Right lung (tissue), 5 donors: ENCODE results near the gene DNAJB8. TPM values are rescaled to one million over a fixed set of nuclear protein-coding genes. Genes with fewer than 3 reads are reported as not detected.

Source experiments
- DNase-seq, 2 donors: peaks; one replicate each; pipeline ENCODE4 v3.0.0-alpha.2; 2013
- polyA plus RNA-seq, 5 donors: library from polyadenylated mRNA; unstranded; fragments of 120-200 nt; gene quantifications; one replicate each; pipeline versions ENCODE4 v1.2.1 to v1.2.3, GENCODE V29; 2013; ENCODE audit warnings: inconsistent platforms in 1 of 5, low replicate concordance in 1 of 5; ENCODE audit not compliant: insufficient read length in 5 of 5, insufficient read depth in 1 of 5

DNAJB8 gene
- polyA plus RNA-seq, 5 donors: not detected

- no peak for DNase-seq
Measured at GRCh38 chr3:128494367-128494650, 27.6 kb upstream of the DNAJB8 start.

DNA sequence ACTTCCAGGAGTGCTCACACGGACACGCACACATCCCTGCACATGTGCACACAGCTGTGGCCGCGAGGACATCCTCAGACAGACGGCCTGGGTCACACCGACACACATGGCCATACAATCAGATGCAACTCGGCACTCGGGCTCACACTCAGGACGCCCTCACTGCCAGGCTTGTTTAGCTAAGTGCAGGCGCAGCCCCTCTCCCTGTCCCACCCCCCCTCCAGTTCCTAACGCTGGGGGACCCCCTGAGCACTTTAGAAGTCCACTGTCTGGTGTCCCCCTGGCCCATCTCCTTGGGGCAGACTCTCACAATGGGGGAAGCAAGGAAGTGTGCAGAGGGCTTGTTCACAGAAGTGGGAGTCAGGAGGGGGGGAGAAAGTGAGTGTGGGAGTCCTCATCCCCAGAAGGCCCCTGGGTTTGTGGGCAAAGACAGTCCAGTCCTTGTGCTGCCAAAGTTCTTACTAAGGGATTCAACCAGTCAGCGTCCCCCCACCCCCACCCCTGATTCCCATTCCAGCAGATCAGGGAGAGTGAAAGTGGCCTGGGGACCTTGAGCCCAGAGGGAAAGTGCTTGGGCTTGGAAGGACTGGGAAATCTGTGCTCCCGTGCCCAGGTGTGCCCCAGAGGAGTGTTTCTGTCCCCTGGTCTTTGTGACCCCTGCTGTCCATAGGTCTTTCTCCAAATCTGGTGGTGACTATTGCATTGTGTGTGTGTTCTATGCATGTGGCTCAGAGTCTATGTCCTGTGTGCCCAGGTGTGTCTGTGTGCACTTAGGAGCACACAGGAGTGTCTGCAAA, 27.1 kb upstream of the DNAJB8 start:
- no peak for DNase-seq

DNA sequence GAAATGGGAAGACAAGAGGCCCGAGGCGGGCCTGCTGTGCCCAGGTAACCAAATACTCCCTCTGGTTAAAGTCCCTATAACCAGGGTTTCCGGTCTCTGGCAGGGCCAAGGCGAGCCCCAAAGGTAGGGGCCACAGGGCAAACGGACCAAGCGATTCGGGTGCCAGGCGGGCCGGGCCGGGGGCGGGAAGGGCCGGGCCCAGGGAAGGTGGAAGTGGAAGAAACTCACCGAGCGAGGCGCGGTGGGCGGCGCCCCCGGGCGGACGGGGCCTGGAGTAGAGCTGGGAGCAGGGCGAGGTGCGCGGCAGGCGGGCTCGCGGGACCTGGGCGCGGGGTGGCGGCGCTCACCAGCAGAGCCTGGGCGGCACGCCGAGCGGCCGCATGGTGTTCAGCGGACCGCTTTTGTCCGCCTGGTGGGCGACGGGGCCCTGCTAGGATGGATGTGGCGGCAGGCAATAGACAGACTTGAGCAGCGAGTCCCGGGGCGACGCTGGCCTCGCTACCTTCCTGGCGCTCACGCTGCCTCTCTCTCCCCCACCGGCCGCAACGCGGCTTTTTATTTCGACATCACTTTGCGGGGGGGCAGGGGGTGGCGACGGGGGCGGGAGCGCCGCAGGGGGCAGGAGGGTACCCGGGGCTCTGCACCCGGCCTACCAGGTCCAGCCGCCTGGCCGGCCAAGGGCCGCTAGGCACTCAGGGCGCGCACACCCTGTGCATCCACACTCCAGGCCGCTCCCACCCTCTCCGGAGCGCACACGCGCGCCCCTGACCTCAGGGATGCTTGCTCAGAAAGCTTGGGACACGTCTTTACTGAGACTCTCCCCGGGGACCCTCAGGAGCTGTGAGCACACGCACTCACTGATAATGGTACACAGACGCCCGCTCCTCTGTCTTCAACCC, 26.2 kb upstream of the DNAJB8 start, which contains the start of gene GATA2:
Gene GATA2 (minus strand): TSS at position 531 of the 899 bp plus-strand sequence. CDS start 6,170 bp downstream, outside the sequence.
- DNase-seq: no peak

DNA sequence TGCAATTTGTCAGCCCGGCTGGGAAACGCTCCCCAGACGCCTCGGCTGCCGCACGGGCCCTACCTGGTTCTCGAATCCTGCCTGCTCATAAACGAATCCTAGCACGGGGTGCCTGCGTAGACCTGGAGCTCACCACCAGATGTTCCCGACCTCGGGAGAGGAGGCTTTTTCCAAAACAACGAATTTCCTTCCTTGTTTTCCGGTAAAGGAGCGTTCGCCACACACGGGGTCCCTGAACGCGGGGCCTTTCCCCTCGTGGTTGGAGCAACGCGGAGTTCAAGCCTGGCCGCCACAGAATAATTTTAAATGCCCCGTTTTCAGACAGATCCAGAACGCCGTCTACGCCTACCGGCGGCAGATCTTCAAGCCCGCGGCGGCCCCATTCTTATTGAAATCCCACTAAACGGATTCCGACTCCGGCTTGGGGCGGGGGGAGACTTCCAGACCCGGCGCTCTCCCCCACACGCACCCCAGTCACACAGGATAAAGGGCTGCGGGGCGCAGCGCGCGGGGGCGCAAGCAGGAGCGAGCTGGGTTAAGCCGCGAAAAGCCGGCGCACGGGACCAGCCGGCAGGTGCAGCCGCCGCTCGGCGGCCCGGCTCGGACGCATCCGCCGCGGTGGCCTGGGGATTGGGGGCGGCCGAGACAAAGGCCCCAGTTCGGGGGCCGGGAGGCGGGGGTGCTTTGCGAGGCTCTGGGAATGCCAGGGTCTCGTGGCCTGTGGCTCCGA, 25.4 kb upstream of the DNAJB8 start:
- DNase-seq: peak; percentile 47 to 48

DNA sequence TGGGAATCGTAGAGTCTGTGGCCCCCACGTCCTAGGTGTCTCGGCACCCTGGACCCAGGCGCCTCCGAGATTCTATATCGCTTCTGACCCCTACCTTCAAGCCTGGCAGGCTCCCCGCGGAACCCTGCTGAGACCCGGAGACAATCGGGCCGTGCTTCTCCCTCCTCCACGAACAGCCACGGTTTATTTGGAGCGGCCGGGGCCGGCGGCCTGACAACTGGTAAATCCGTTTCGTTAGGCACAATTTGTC, 24.9 kb upstream of the DNAJB8 start:
- no peak for DNase-seq

GRCh38 chr3:128490915-128491690, 24.4 kb upstream of the DNAJB8 start:
- DNase-seq: no peak

DNA sequence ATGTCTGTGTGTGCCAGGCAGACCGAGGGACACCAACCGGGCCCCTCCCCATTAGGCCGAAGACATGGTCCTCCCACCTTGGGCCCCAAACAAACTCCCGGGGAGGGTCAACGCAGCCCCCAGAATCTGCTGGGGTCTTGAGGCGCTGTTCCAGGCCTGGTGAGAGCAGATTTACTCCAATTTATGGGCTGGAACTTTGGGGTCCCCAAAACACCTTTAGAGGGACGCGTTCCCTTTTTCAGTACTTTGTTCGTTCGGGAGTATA, 23.9 kb upstream of the DNAJB8 start:
- DNase-seq: peak in 1 of 2 donors; percentile 15

DNA sequence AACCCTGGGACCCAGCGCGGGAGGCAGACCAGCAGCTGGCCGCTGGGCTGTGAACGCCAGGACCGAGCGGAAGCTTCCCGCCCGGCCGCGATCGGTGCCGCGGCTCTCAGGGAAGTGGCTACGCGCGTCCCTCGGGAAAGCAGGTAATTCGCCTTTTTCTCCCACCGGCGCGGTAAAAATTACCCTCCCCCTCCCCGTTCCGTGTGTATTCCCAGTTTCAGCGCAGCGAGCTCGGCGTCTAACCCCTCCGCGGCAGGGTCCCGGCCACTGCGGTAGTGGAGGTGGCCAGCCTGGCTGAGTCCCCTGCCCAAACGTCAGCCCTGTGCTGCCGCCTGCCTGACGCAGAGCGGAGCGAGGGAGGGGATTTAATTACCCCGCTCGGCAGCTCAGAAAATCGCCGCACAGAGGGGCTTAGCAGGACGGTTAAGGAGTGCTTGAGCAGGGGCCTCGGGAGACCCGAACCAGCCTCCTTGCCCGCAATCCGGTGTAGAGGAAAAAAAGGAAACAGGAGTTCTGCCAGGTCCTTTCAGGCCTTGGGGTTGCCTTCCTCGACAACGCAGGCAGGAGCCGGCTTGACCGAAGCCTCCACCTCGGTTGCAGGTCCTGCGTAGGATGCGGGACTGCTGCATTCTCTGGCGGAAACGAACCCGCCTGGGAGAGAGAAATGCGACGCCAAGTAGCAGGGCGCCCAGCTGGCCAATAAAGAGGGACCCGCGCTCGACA, 23.4 kb upstream of the DNAJB8 start:
- DNase-seq: peak in 1 of 2 donors; percentile 35

DNA sequence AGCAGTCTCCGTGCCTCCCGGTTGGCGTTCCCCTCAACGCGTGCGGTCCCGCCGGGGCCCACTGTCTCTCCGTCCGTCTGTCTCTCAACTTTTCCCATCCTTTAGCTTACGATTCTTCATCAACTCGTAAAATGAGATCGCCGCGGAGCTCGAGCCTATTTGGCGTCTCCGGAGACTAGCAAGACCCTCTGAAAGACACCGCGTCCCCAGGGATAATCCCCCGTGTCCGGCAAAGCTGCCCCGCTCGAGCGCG, 22.9 kb upstream of the DNAJB8 start:
- DNase-seq: peak in 1 of 2 donors; percentile 23

DNA sequence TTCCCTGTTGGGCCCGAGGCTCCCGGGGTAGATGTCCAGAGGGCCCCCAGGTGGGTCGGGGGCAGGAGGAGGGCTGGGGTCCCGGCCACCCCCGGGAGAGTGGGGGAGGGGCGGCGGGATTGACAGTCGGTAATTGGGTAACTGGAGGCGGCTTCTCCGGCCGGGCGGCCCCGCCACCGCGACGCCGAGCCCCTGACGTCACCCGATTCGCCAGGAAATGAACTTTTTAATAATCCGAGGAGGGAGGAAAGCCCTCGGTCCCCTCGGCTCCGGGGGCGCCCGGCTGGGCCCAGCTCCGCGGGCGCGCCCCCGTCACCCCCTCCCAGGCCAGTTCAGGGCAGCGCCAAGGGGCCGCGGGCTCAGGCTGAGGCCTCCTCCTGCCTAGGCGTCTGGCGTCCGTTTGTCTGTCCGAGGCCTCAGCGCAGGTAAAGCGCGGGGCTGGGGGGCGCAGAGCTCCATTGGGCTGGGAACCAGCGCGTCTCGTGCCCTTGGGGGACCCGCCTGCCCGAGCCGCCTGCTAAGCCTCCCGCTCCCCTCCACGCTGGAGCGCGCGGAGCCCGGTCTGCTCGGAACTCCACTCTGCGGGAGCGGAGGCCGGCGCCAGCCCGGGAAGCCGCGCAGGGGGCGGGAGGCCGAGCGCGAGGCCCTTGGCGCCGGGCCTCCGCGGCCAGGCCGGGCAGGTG, 22.4 kb upstream of the DNAJB8 start:
- DNase-seq: peak in 1 of 2 donors; percentile 42

DNA sequence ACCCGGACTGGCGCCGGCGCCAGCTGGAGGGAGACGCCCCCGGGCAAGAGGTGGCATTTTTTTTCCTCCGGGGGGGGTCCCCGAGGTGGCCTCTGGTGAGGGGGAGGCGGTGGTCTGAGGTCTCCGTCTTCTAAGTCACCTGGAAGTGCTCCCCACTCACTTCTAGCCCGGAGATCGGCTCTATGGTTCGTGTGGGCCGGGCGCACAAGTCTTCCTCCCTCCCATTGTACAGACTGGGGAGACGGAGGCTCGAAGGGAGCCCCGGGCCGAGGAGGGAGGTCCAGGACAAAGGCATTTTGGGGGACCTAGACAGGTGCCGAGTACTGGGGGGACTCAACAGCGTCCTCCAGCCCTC, 21.9 kb upstream of the DNAJB8 start:
- no peak for DNase-seq

DNA sequence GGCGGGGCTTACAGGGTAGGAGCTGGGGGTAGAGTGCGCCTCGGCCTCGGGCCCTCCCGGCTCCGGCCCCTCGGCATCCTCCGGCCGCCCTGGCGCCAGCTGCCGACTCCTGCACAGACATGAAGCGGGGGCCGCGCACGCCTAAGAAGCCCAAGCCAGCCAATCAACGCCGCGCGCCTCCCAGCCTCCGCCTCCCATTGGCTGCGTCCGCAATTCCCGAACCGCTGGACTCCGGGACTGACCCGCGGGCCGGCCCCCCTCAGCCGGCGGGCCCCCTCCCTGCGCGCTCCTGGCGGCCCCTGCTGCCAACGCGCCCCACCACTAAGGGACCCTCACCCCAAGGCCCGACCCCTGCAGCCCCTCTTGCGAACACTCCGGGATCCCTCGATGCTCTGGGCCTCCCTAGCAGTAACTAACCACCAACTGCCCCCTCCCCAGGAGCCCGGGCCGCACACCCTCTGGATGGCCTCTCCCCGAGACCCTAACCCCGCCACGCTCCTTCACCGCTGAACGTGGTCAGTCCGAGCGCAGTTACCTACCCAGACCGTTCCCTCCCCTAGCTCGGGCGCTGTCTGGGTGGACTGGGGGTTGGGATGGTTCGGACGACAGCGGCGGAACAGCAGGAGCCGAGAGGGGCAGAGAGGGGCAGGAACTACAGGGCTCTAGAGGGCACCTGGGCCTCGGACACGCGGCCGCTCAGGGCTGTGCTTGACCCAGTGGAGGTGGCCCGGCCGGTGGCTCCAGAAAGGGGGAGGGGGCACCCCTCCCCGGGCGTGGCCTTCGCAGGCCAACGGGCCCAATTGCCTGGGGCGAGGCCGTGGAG, 21.3 kb upstream of the DNAJB8 start:
- DNase-seq: peak in 1 of 2 donors; percentile 74

DNA sequence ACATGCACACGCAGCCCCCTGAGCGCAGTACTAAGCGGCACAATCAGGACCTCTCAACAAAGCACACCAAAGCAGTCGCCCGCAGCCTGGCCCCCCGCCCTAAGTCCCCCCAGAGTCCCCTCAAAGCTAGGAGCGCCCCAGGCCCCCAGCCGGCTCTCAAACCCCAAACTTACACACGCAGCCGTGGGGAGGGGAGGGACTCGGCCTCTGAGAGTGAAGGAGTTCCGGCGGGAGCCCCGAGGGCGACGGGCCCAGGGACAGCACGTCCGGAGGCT, 20.8 kb upstream of the DNAJB8 start:
- no peak for DNase-seq

GRCh38 chr3:128486681-128487537, 20.2 kb upstream of the DNAJB8 start:
- DNase-seq: no peak

- DNase-seq: no peak
Measured at GRCh38 chr3:128486205-128486628, 19.5 kb upstream of the DNAJB8 start.

- DNase-seq: no peak
Measured at GRCh38 chr3:128485282-128486204, 18.9 kb upstream of the DNAJB8 start.

DNA sequence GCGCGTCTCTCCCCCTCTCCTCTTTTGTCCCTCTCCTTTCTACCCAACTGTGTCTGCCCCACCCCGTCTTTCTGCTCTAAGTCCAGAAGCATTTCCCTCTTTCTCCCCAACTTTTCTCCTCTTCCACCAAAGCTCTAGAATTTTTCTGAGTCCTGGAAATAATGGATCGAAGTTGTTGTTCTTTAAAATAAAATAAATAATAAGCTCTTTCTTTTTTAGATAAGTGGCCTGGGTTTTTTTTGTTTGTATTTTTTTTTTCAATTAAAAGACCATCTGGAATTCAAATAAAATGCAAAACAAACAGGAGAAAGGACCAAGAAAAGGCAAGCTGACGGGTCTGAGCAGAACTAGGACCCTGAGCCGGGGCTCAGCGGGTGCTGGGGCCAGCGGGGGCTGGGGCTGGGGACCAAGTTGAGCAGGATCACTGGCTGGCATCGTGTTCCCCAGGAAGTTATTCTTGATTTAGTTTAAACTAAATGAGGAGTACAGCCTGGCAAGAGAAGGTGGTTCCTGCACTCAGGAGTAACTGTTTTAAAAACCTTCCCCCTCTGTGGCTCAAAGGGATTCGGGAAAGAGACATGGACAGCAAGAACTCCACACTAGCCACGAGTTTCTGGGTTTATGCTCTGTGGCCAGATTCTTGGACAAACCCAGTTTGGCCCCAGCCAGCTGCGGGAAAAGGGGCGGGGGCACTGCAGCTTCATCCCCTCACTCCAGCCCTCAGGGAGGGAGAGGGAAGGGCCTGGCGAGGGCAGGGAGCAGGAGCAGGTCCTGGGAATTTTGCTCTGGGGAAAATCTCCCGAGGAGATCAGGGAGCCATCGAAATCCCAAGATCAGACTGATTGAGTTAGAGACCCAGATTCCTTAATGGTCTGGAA, 18.0 kb upstream of the DNAJB8 start:
- no peak for DNase-seq
